Upper lobe of left lung (tissue), 6 donors: ENCODE results near the gene SEMA3G. TPM values are rescaled to one million over a fixed set of nuclear protein-coding genes. Genes with fewer than 3 reads are reported as not detected.

Experiments
- ATAC-seq, 2 donors: fragments of 200-7000 bp; cut with Tn5 transposase; one replicate each; pipeline ENCODE4 v1.9.1; 2022; ENCODE audit warnings: mild to moderate bottlenecking in 2 of 2, moderate library complexity in 2 of 2; ENCODE audit not compliant: low FRiP score in 2 of 2
- DNase-seq, 2 donors: peaks; one replicate each; pipeline ENCODE4 v3.0.0-alpha.2; 2019 to 2020
- H3K27ac ChIP-seq, 4 donors: fragments of 200-600 bp; sonication (generic); one replicate each; pipeline ENCODE4 v1.5.1; 2016 to 2019
- H3K27me3 ChIP-seq, 4 donors: fragments of 200-600 bp; sonication (generic); one replicate each; pipeline ENCODE4 v1.5.1; 2017 to 2019
- H3K36me3 ChIP-seq, 4 donors: fragments of 200-600 bp; sonication (generic); one replicate each; pipeline ENCODE4 v1.5.1; 2016 to 2019
- H3K4me1 ChIP-seq, 4 donors: fragments of 200-600 bp; sonication (generic); one replicate each; pipeline ENCODE4 v1.5.1; 2018 to 2019
- H3K4me3 ChIP-seq, 4 donors: fragments of 200-600 bp; sonication (generic); one replicate each; pipeline ENCODE4 v1.5.1; 2017 to 2019; ENCODE audit warnings: mild to moderate bottlenecking in 2 of 4, moderate library complexity in 1 of 4
- H3K9me3 ChIP-seq, 4 donors: fragments of 200-600 bp; sonication (generic); one replicate each; pipeline ENCODE4 v1.5.1; 2018 to 2019
- EP300 ChIP-seq, 4 donors: sonication (generic); formaldehyde crosslinking; IDR thresholded peaks; one replicate each; pipeline ENCODE4 v1.5.1; 2017; ENCODE audit warnings: antibody characterized with exemption in 4 of 4, control low read depth in 2 of 4
- POLR2A ChIP-seq, 4 donors: fragments of 450-650 bp; IDR thresholded peaks; one replicate each; pipeline ENCODE4 v1.5.1; 2016 to 2017; ENCODE audit warnings: antibody characterized with exemption in 4 of 4, mild to moderate bottlenecking in 2 of 4
- POLR2AphosphoS5 ChIP-seq, 2 donors: sonication (generic); formaldehyde crosslinking; IDR thresholded peaks; one replicate each; pipeline ENCODE4 v1.5.1; 2017; ENCODE audit warnings: antibody characterized with exemption in 2 of 2
- WGBS, 2 donors: methylation state at CpG; one replicate each; pipeline ENCODE4 v1.1.5; 2017 to 2018; 5-methylcytosine and 5-hydroxymethylcytosine counted together
- total RNA-seq, 6 donors: library from RNA; depleted of rRNA in 4 of 6; stranded (reverse); fragments of >200 nt in 4 of 6; gene quantifications; one replicate each; pipeline versions ENCODE4 v1.1.0 to v1.2.1, GENCODE V29; 2016 to 2021
- TF ChIP-seq, protein P1 (sequence below), 6 experiments: fragments of 450-650 bp in 4 of 6; fragments of 200-600 bp in 2 of 6; sonication (generic) in 2 of 6; IDR thresholded peaks; one replicate each; pipeline ENCODE4 v1.5.1; 2016 to 2019; ENCODE audit warnings: antibody characterized with exemption in 6 of 6
- donor health status: DM: no; HTN: no; CAD: no; lungs with moderate emphysema.
- donor health status: DM: no; HTN: yes; CAD: no; lungs with severe emphysema.

Gene SEMA3G
- total RNA-seq, 6 donors from 2014 or later = 5.1 to 69.0 (median 20.7) TPM

DNA sequence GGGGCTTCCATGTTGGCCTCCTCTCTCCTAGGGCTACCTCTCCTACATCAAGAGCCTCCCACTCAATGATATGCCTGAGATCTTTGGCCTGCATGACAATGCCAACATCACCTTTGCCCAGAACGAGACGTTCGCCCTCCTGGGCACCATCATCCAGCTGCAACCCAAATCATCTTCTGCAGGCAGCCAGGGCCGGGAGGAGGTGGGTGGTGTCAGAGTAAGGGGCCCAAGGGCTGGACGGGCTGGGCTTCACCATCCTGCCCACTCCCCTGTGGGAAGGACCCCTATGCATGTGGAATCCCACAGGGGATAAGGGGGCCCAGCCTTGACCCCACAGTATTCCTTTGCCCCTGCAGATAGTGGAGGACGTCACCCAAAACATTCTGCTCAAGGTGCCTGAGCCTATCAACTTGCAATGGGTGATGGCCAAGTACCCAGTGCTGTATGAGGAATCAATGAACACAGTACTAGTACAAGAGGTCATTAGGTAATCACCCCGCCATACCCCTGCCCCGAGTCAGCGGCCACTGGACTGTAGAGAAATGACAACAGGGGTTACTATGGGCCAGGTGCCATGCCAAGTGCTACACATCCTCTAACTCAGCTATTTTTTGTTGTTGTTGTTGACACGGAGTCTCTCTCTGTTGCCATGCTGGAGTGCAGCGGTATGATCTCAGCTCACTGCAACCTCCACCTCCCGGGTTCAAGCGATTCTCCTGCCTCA is 47.1 kb downstream of the SEMA3G start:
- H3K27ac ChIP-seq = no peak overlapping the region
- TF ChIP-seq POLR2A (IDR thresholded peaks at IDR 0.05) (no peak), EP300 (IDR thresholded peaks at IDR 0.05) (no peak), POLR2AphosphoS5 (IDR thresholded peaks at IDR 0.05) (no peak)
- TF ChIP-seq, protein P1, sequence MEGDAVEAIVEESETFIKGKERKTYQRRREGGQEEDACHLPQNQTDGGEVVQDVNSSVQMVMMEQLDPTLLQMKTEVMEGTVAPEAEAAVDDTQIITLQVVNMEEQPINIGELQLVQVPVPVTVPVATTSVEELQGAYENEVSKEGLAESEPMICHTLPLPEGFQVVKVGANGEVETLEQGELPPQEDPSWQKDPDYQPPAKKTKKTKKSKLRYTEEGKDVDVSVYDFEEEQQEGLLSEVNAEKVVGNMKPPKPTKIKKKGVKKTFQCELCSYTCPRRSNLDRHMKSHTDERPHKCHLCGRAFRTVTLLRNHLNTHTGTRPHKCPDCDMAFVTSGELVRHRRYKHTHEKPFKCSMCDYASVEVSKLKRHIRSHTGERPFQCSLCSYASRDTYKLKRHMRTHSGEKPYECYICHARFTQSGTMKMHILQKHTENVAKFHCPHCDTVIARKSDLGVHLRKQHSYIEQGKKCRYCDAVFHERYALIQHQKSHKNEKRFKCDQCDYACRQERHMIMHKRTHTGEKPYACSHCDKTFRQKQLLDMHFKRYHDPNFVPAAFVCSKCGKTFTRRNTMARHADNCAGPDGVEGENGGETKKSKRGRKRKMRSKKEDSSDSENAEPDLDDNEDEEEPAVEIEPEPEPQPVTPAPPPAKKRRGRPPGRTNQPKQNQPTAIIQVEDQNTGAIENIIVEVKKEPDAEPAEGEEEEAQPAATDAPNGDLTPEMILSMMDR (IDR thresholded peaks at IDR 0.05) = no peak
- no peak overlapping the region for H3K4me3 ChIP-seq
- DNase-seq = no peak
- no peaks in the 10 kb centered on the region for H3K4me1 ChIP-seq
- no peaks in the 10 kb centered on the region for H3K9me3 ChIP-seq
- peaks cover 0 to 56% (median 42%) of the 10 kb centered on the region in 4 donors for H3K36me3 ChIP-seq
- no peaks in the 10 kb centered on the region for H3K27me3 ChIP-seq
- ATAC-seq = no peak
- 83 to 91% methylated on average over 7 to 13 of the region's 13 CpGs for whole genome bisulfite sequencing, 2 donors

DNA sequence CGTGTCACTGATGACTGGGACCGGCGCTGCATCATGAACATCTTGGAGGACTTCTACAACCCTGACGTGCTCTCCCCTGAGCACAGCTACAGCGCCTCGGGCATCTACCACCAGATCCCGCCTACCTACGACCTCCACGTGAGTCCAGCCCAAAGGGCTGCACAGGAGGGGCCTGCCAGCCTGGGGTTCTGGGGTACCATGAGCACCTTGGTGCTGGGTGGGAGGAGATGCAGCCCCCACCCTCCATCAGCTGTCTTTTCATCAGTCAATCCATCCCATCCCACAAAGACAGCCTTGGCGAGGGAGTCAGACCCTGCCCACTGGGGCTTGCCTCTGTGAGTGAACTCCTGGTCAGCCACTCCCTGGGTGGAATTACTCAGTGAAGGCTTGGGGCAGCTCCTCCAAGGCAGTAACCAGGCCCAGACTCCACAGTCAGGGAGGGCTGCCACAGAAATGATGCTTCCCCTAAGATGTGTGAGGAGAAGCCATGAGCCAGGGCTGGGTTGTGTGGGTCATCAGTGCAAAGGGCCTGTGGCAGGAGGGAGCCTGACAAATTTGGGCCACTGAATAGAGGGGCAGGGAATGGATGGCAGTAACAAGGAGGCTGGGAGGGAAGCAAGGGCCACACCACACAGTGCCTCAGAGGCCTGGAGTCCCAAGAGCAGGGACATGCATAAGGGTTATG is 47.9 kb downstream of the SEMA3G start:
- H3K27me3 ChIP-seq = no peaks in the 10 kb centered on the region
- H3K36me3 ChIP-seq = peaks cover 0 to 55% (median 38%) of the 10 kb centered on the region in 4 donors
- ATAC-seq (no peak), DNase-seq (no peak)
- no peaks in the 10 kb centered on the region for H3K4me1 ChIP-seq
- TF ChIP-seq POLR2A (IDR thresholded peaks at IDR 0.05) (no peak), POLR2AphosphoS5 (IDR thresholded peaks at IDR 0.05) (no peak), EP300 (IDR thresholded peaks at IDR 0.05) (no peak)
- TF ChIP-seq, protein P1 (IDR thresholded peaks at IDR 0.05) = no peak
- no peaks in the 10 kb centered on the region for H3K9me3 ChIP-seq
- WGBS, 2 donors = 93 to 100% methylated on average over 4 to 10 of the region's 10 CpGs
- no peak overlapping the region for H3K4me3 ChIP-seq
- H3K27ac ChIP-seq = no peak overlapping the region

DNA sequence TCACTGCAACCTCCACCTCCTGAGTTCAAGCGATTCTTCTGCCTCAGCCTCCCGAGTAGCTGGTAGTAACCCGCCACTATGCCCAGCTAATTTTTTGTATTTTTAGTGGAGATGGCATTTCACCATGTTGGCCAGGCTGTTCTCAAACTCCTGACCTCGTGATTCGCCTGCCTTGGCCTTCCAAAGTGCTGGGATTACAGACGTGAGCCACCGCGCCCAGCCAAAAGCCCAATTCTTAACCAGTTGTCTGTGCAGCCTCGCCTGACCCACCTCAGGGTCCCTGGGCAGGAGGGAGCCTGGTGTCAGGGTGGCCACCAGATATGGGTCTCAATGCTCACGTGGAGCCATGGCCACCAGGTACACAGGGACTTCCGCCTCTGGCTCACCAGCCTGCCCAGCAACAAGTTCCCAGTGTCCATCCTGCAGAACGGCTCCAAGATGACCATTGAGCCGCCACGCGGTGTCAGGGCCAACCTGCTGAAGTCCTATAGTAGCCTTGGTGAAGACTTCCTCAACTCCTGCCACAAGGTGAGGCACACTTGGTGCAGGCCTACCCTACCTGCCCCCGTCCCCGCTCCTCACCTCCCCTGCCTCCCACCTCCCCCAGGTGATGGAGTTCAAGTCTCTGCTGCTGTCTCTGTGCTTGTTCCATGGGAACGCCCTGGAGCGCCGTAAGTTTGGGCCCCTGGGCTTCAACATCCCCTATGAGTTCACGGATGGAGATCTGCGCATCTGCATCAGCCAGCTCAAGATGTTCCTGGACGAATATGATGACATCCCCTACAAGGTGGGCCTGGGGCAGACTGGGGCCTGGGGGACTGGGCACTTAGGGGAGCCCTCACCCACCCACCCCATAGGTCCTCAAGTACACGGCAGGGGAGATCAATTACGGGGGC is 48.6 kb downstream of the SEMA3G start:
- TF ChIP-seq, protein P1 (IDR thresholded peaks at IDR 0.05) = no peak
- TF ChIP-seq POLR2A (IDR thresholded peaks at IDR 0.05) (no peak), EP300 (IDR thresholded peaks at IDR 0.05) (no peak), POLR2AphosphoS5 (IDR thresholded peaks at IDR 0.05) (no peak)
- H3K4me1 ChIP-seq = no peaks in the 10 kb centered on the region
- H3K9me3 ChIP-seq = no peaks in the 10 kb centered on the region
- 91 to 92% methylated on average over 19 to 20 of the region's 25 CpGs for WGBS, 2 donors
- no peaks in the 10 kb centered on the region for H3K27me3 ChIP-seq
- DNase-seq = no peak
- H3K4me3 ChIP-seq = no peak overlapping the region
- H3K36me3 ChIP-seq = peaks cover 0 to 55% (median 34%) of the 10 kb centered on the region in 4 donors
- no peak for ATAC-seq
- H3K27ac ChIP-seq = no peak overlapping the region

DNA sequence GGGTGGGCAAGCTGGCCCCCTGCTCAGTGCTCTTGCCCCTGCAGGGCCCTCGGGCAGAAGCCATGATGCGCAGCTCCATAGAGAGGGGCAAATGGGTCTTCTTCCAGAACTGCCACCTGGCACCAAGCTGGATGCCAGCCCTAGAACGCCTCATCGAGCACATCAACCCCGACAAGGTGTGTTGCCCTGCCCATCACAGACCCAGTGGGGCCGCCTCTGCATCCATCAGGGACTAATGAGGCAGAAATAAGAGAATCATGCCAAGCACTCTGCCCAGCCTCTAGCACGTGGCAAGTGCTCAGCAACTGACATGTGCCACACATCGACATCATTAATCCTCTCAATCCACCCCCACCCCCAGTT is 49.4 kb downstream of the SEMA3G start:
- ATAC-seq (no peak), DNase-seq (no peak)
- no peak for TF ChIP-seq EP300 (IDR thresholded peaks at IDR 0.05)
- no peak for TF ChIP-seq POLR2A (IDR thresholded peaks at IDR 0.05)
- TF ChIP-seq POLR2AphosphoS5 (IDR thresholded peaks at IDR 0.05) = no peak
- H3K4me3 ChIP-seq = no peak overlapping the region
- H3K27ac ChIP-seq = no peak overlapping the region
- H3K36me3 ChIP-seq = peaks cover 0 to 51% (median 29%) of the 10 kb centered on the region in 4 donors
- no peaks in the 10 kb centered on the region for H3K4me1 ChIP-seq
- H3K27me3 ChIP-seq = no peaks in the 10 kb centered on the region
- 90 to 91% methylated on average over 5 to 8 of the region's 8 CpGs for WGBS, 2 donors
- H3K9me3 ChIP-seq = no peaks in the 10 kb centered on the region
